HG03095 (cell line): ENCODE data around the gene CUEDC1.
"Not testable (repeated sequence)": the region's sequence is repeated elsewhere in the genome, so short reads cannot be mapped to it uniquely, and the experiment has no call there.

Experiments
- ATAC-seq: cut with Tn5 transposase; IDR thresholded peaks from one replicate; pipeline ENCODE4 v1.9.1; 2021; ENCODE audit warnings: moderate library complexity; ENCODE audit not compliant: unreplicated experiment

CUEDC1 gene

GRCh38 chr17:57846056-57846945, 108.9 kb downstream of the CUEDC1 start:
- ATAC-seq: not testable (repeated sequence)

DNA sequence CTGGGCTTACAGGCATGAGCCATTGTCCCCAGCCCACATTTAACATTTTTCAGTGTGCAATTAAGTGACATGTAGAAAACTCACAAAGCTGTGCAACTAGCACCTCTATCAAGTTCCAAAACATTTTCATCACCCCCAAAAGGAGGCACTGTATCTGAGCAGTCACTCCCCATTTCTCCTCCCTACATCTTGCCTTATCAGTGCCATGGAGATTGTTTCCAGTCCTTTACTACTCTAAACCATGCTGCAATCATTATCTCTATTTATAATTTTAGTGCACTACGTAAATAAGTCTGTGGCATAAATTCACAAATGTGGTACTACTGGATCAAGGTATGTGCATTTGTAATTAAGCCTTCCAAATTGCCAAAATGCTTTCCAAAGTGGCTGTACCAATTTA, 112.9 kb downstream of the CUEDC1 start:
- no peak for ATAC-seq

DNA sequence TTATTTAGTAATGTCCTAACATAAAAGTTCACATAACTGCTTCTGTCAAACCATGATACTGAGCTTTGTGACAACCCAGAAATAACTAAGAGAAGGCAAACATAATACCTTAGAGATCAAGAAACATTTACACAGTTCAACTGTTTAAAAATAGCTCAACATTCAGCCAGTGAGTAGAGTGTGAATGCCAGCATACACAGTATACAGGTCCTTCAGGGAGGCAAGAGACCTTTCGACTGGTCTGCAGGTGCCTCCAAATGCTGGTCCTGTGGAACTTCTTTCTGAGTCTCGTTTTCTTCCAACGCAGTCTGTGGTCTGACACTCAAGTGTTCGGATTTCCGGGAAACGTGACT, 115.7 kb downstream of the CUEDC1 start:
- ATAC-seq: no peak

GRCh38 chr17:57838857-57839570, 116.2 kb downstream of the CUEDC1 start:
- ATAC-seq: no peak

DNA sequence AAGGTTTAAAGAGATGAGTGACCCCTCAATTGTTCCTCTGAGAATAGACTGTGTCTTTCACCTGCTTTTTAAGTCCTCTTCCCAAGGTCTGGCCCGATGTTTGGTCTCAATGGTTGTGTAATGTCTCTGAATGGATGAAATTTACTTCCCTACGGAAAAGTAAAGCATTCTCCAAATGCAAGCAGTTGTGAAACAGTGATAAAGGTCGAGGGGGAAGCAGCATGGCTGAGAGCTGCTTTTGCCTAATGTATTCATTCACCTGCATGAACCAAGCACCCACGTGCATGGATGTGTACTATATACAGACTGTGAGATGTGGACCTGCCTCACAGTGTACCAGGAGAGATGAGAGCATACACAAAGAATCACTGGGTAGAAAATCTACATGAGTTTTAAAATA, 116.8 kb downstream of the CUEDC1 start:
- no peak for ATAC-seq

DNA sequence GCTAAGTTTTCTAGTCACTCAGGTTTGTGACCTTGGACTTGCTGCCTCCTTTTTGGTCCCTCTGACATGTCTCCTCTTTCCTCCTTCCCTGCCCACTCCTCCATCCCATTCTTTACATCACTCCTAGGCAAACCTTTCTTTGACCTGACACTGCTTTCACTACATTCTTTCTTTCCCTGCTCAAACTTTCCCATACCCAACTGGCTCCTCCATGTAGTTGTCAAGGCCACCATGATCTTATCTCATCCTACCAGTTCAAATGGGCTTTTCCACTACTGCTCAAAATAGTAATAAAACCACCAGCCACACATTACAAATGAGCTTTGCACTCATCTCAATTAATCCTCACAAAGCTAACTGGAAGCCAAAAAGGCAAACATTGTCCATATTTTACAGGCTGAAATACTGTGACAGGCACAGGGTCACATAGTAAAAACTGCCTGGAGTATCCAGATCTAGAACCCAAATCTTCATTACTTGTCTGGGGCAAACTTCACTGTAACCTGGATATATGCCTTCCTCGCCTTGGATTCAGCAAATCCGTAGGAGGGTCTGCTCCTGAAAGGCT, 119.8 kb downstream of the CUEDC1 start:
- ATAC-seq: no peak

DNA sequence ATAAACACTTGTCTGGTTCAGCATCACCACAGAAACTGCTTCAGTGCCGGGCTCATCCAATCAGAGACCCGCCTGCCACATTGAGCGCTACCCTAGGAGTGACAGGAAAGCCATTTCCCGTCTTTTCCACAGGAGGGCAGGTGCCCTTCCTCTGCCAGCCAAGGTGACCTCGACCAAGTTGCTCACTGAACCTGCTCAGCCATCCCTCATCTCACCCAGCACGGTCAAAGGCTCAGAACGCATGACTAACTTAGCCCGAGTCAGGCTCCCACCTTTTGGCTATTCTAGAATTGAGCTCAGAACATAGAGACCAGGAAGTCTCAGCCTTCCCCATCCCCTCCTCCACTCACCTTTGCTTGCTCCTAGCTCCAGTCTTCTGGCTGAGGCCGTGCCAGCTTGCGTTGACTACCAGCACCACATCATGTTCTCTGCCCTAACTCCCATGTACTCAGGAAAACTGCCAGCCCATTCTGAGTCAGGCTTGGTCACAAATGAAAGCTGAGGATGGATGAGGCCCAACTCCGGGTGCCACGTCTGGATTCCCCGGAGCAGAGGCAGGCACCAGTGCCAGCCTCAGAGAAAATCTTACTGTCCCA, 121.0 kb downstream of the CUEDC1 start:
- no peak for ATAC-seq

DNA sequence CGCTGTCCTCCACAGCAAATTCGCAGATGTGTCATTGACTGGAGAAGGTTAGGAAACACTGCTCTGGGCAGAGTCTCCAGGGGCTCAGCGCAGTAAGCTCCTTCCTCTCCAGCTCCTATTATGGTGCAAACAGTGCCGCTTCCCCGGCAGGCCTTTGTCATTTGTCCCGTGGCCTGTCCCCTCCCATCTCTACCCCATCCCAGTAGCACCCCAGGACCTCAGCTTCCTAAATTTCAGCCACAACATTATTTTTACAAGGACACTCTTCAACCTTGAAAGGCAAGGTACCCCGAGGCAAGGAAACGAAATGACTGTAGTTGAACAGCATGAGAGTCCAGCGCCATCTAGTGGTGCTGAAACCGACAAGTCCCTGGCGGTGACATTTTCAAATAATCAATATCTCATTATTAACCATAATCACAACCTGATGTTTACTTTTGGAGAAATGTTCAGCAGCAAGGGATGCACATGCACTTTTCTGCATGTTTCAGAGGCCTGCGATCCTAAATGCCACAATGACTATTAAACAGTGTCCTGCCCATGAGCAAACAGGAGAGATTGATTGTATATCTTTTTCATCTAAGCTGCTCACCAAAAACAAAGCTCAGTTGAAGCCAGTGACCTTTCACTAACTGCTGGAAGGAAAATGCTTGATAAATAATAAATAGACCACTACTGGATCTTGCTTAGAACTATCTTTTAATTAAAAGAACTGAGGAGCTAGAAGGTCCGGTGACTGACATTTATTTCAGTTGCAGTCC, 121.9 kb downstream of the CUEDC1 start:
- no peak for ATAC-seq

DNA sequence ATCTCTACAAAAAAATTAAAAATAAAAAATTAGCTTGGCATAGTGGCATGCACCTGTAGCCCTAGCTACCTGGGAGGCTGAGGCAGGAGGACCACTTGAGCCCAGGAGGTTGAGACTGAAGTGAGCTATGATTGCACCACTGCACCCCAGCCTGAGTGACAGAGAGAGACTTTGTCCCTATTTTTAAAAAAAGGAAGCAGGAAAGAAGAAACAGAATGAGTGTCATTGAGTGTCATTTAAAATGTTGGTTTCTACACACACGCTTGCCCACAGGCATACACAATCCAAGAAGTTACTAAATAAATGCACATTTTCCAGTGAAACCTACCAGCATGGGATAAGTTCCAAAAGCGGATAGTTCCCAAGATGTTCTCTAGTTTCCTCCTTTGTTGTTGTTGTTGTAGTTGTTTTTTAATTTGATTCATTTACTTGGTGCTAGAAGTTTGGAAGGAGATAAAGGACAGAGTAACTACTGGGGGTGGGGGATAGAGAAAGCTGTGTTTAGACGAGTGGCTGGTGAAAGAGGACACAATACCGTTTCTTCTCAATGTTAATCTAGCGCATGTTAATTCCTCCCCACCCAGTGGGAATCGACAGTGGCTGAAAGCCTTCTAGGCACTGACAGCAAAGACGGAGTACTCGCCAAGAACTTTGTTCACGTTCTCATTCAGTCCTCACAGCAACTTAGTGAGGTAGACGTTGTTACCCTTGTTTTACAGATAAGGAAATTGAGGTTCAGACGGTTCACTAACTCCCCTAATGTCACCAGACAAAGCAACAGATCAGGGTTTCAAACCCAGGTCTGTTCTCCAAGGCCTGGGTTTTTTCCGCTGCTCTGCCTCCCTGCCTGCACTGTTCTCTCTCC, 122.7 kb downstream of the CUEDC1 start:
- no peak for ATAC-seq

GRCh38 chr17:57830880-57831279, 124.3 kb downstream of the CUEDC1 start:
- ATAC-seq: no peak

DNA sequence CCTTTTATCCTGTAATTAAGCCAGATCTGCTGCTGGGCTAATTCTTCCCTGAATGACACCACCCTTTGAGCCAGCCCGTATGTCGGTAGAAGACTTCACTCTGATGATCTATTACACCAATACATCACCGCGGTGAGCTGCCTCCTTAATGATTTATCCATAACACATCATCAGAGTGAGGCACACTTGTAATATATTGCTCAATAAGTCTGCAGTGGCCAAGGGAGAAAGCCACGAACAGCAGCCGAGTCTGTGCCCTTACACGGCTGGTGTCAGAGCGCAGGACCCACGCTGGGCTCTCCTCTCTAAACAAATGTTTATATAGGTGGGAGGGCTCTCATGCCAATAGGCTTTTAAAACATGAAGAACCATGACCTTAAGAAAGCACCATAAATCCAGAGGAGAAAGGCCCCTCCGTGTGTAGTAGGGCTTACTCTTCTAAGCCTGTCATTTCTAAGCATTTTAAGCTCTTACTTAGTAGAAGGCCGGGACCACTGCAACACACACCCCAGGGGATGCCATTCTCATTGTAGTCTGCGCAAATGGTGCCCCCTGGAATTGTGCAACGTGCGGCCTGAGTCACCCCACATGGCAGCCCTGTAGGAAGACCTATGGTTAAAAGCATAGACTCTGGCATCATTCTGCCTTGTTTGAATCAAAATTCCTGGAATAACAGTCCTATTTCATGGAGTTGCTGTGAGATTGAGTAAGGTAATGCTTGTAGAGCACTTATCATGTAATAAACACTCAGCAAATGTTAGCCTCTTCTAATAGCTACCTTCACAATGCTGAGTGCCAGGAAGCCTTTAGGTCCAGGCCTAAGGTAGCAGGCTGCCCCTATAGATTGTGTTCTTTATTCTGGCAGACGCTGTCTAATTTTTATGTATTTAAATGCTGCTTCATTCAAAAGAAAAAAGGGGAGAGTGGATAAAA, 131.5 kb downstream of the CUEDC1 start:
- no peak for ATAC-seq

DNA sequence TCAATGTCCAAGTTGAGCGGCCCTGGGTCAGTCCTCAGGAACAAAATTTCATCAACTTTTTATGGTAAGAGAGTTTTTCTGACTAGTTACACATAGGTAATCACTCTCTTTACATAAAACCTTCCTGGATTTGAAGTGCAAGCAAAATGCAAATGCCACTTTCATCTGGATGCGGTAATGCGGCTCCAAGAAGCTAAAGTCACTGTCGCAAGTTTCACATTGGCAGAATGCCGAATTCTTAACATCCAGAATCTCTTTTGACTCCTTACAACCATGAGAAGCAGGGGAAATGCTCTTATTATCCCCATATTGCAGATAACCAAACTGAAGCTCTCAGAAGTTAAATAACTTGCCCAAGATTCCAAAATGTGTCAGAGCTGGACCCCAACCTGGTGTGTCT, 135.3 kb downstream of the CUEDC1 start:
- ATAC-seq: no peak

- no peak for ATAC-seq
These were observed 135.9 kb downstream of the CUEDC1 start for GRCh38 chr17:57819285-57819684.

- no peak for ATAC-seq
These were observed 137.1 kb downstream of the CUEDC1 start for GRCh38 chr17:57818066-57818465.

DNA sequence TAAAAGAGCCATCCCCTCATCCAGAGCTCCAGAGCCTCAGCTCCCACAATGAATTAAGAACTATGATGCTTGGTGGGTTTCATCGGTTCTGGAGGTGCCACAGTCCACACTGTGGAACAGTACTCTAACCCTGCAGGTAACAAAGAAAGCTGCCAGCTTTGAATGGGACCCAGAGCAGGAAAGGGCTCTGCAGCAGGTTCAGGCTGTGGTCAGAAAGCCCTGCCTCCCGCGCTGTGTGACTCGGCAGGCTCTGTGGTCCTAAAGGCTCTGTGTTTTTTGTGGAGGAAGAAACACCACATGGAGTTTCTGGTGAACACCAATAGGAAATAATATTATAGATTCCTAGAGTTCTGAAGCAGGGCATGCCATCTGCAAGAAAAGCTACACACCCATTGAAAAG, 137.9 kb downstream of the CUEDC1 start:
- no peak for ATAC-seq

DNA sequence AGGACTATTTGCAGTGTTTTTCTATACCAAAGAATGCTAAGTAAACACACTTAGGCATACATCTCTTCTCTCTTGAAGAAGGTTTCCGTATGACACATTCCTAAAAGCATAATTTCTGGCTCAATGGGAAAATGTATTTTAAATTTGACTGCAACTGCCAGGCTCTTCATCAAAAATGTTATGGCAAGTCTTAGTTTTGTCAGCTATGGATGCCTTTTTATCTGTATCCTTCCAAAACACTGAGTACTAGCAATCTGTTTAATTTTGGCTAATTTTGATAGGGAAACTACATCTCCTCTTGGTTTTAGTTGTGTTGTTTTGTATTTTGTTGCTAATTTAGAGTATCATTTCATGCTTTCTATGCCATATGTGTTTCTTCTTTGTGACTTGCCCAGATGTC, 140.8 kb downstream of the CUEDC1 start:
- ATAC-seq: no peak

DNA sequence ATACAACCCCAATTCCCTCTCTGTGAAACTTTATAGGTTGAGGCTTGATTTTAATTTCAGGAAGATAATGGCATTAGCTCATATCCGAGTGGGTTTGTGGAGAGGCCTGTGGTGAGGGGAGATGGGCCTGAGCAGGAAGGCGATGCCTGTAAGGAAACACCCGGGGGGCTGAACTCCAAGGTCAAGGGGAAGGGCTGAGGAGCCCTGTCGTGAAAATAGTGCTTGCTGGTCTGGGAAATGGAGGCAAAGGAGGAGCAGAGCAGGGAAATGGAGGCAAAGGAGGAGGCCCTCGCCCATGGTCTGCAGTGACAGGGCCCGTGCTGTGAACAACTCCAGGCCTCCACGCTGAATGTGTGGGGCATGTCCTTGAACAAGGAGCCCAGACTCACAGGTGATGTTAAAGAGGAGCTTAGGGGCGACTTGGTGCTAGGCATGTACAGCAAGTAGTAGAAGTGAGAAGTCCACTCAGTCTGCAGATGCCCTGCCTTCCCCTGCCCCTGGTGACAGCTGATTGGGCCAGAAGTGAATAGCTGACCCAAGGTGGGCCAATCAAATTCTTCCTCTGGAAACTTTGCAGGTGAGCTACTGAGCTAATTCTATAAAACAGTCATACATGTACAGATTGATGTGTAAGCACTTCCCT, 143.5 kb downstream of the CUEDC1 start:
- ATAC-seq: no peak
